Effector memory CD4-positive, alpha-beta T cell (primary cell): ENCODE data around the gene NODAL.

ENCODE experiments used
- DNase-seq, 3 donors: peaks; one replicate each; pipeline ENCODE4 v3.0.0-alpha.2; 2020
- H3K27ac ChIP-seq: 2 replicates; pipeline ENCODE4 v1.7.0; 2013; ENCODE audit warnings: mild to moderate bottlenecking, low read length, moderate library complexity; ENCODE audit not compliant: insufficient read depth, poor library complexity, severe bottlenecking
- H3K27me3 ChIP-seq: replicated peaks from 2 replicates; pipeline ENCODE4 v1.7.0; 2013; ENCODE audit warnings: mild to moderate bottlenecking, low read length; ENCODE audit not compliant: insufficient read depth, control insufficient read depth, poor library complexity, severe bottlenecking
- H3K36me3 ChIP-seq: 2 replicates; pipeline ENCODE4 v1.7.0; 2013; ENCODE audit warnings: mild to moderate bottlenecking, low read length, moderate library complexity; ENCODE audit not compliant: control insufficient read depth, insufficient read depth
- H3K4me1 ChIP-seq: 2 replicates; pipeline ENCODE4 v1.7.0; 2013; ENCODE audit warnings: low read length, mild to moderate bottlenecking; ENCODE audit not compliant: control insufficient read depth, insufficient read depth, poor library complexity, severe bottlenecking
- H3K4me3 ChIP-seq: 2 replicates; pipeline ENCODE4 v1.7.0; 2013; ENCODE audit warnings: low read length, low read depth, mild to moderate bottlenecking; ENCODE audit not compliant: insufficient read depth, poor library complexity, severe bottlenecking
- H3K9me3 ChIP-seq: 2 replicates; pipeline ENCODE4 v1.7.0; 2013; ENCODE audit warnings: mild to moderate bottlenecking, low read length, moderate library complexity; ENCODE audit not compliant: control insufficient read depth

Gene NODAL

DNA sequence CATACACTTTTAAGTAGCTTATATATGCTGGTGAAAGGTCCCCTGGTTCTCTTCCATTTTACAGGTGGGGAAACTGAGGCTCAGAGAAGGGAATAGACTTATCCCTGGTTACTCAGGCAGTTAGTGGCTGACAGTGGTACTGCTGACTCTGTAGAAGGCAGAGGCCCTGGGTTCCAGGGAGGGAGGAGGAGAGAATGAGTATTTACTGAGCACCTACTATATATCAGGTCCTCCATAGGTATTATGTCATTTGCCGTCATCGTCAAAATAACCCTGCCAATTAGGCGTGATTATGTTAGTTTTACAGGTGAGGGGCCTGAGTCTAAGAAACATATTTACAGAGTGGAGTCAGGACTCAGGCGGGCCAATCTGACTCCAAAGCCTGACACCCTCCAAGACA lies 23.8 kb upstream of the NODAL start:
- DNase-seq, result no peak
- no peaks in the 10 kb centered on the region for H3K9me3 ChIP-seq
- H3K4me3 ChIP-seq, result no peak overlapping the region
- H3K36me3 ChIP-seq, result no peaks in the 10 kb centered on the region
- no peaks in the 10 kb centered on the region for H3K4me1 ChIP-seq
- H3K27me3 ChIP-seq, result no peaks in the 10 kb centered on the region
- no peak overlapping the region for H3K27ac ChIP-seq

DNA sequence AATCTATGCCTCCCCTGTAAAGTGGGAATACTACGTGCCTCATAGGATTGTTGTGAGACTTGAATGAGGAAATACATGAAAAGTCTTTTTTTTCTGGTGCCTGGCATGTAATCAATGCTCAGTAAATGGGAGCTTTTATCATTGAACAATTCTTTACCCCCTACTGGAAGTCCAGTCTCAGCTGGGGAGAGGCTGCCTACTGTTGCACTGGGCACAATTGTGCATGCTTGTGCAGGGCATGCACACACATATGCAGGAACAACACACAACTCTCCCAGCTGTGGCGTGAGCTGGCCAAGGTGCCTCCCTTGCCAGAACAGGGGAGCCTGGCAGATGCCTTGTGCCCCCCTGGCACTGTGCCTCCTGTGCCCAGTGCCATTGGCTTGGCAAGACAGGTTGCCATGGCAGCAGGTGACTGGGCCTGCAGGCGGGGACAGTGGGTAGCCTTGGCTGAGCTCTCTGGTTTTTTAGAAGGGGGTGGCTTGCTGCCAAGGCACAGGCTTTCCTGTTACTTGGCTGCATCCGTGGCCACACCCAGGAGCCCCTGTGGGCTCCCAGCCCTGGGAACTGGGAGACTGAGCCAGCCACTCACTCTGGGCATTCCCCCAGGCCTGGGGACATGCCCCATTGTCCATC lies 21.0 kb upstream of the NODAL start:
- no peaks in the 10 kb centered on the region for H3K9me3 ChIP-seq
- peaks cover 4% of the 10 kb centered on the region for H3K4me1 ChIP-seq
- DNase-seq, result no peak
- no peak overlapping the region for H3K27ac ChIP-seq
- H3K4me3 ChIP-seq, result no peak overlapping the region
- H3K36me3 ChIP-seq, result no peaks in the 10 kb centered on the region
- peaks cover 19% of the 10 kb centered on the region for H3K27me3 ChIP-seq

- H3K9me3 ChIP-seq, result no peaks in the 10 kb centered on the region
- no peaks in the 10 kb centered on the region for H3K36me3 ChIP-seq
- peaks cover 4% of the 10 kb centered on the region for H3K4me1 ChIP-seq
- H3K27me3 ChIP-seq, result peaks cover 22% of the 10 kb centered on the region
- no peak overlapping the region for H3K4me3 ChIP-seq
- H3K27ac ChIP-seq, result no peak overlapping the region
- DNase-seq, result no peak
Measured at GRCh38 chr10:70461397-70462348, 20.2 kb upstream of the NODAL start.

DNA sequence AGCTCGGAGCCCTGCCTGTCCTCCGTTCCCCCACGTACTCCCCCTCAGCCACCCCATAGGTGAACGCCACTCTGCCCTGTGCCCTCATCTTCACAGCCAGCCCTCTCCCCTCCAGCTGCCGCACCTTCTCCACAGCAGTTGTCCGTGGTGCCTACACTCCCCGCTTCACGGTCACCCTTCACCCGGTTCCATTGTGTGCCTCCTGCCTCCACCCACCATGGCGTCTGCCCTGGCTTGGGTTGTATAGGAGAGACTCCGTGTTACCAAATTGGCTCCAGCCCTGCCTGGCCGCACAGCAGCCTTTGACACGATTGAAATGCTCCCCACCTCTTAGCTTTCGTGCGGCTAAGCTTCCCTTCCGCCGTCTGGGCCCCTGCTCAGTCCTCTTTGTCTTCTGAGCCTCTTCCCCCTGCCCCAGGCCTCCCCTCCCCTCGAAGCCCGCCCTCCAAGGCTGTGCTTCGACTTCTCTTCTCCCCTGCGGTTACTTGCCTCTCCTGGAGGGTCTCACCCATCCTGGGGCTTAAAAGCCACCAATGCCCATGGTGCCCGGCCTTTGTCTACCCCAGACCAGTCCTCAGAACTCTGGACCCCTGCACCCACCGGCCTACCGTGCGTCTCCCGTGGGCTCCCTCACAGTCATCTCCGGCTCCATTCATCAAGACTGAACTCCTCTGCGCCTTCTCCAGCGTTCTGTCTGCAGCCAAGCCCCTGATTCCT lies 18.5 kb upstream of the NODAL start:
- no peak for DNase-seq
- Histone ChIP-seq H3K4me3 (no peak overlapping the region), H3K36me3 (no peaks in the 10 kb centered on the region), H3K9me3 (no peaks in the 10 kb centered on the region), H3K27ac (no peak overlapping the region), H3K27me3 (peaks cover 22% of the 10 kb centered on the region), H3K4me1 (peaks cover 4% of the 10 kb centered on the region)

- no peak overlapping the region for H3K4me3 ChIP-seq
- no peak overlapping the region for H3K27ac ChIP-seq
- peaks cover 4% of the 10 kb centered on the region for H3K4me1 ChIP-seq
- H3K36me3 ChIP-seq, result no peaks in the 10 kb centered on the region
- H3K27me3 ChIP-seq, result peaks cover 22% of the 10 kb centered on the region
- no peak for DNase-seq
- no peaks in the 10 kb centered on the region for H3K9me3 ChIP-seq
Measured at GRCh38 chr10:70459061-70459773, 17.7 kb upstream of the NODAL start.

DNA sequence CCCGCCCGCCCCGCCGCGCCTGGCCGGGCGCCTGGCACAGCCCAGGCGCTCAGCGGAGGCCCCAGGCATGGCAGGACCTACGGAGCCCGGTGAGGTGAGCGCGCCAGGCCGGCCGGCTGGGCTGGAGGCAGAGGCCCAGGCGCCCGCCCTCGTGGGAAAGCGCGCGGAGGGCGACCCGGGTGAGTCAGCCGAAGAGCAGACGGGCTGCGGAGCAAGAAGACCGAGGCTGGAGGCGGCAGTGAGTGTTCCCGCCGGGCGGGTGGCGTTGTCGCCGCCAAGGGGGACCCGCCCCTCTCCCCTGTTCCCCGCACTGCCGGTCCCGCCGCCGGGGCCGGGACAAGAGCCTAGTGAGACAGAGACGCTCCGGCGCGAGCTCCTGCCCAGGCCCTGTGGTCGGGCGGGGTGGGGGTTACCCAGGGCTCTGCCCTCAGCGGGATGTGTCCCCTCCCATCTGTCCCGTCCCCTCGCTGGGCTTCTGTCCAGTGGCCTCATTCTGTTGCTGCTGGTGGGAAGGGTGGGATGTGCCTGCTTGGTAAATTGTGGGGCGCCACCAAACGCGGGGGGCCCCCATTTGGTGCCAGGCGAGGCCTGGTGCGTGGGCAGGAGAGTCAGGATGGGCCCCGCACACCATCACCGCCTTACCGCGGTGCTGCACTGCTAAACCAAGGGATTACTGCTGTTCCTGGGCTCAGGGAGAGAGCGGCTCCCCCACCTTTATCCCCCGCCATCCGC lies 17.0 kb upstream of the NODAL start:
- no peak overlapping the region for H3K4me3 ChIP-seq
- H3K4me1 ChIP-seq, result peaks cover 4% of the 10 kb centered on the region
- no peaks in the 10 kb centered on the region for H3K36me3 ChIP-seq
- H3K27me3 ChIP-seq, result peaks cover 22% of the 10 kb centered on the region
- no peaks in the 10 kb centered on the region for H3K9me3 ChIP-seq
- no peak for DNase-seq
- H3K27ac ChIP-seq, result no peak overlapping the region

DNA sequence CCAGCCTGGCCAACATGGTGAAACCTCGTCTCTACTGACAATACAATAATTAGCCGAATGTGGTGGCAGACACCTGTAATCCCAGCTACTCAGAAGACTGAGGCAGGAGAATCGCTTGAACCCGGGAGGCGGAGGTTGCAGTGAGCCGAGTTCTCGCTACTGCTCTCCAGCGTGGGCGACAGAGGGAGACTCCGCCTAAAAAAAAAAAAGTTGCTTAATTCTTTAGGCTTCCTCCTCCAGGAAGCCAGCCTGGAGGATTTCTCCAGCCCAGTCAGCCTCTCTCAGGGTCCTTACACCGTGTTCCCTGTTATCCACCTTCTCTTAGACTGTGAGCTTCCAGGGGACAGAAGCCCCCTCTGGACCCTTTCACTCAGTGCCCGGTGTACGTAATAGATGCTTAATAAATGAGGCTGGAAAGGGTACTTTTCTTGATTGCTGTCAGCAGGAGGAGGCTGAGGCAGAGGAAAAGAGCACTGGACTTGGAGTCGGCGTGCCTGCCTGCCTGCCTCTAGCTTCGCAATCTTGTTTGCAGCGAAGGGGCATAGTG lies 16.4 kb upstream of the NODAL start:
- Histone ChIP-seq H3K36me3 (no peaks in the 10 kb centered on the region), H3K4me1 (peaks cover 4% of the 10 kb centered on the region), H3K27me3 (peaks cover 22% of the 10 kb centered on the region), H3K4me3 (no peak overlapping the region), H3K9me3 (no peaks in the 10 kb centered on the region), H3K27ac (no peak overlapping the region)
- DNase-seq, result no peak

- peaks cover 22% of the 10 kb centered on the region for H3K27me3 ChIP-seq
- H3K36me3 ChIP-seq, result no peaks in the 10 kb centered on the region
- no peak overlapping the region for H3K4me3 ChIP-seq
- DNase-seq, result no peak
- peaks cover 4% of the 10 kb centered on the region for H3K4me1 ChIP-seq
- no peak overlapping the region for H3K27ac ChIP-seq
- H3K9me3 ChIP-seq, result no peaks in the 10 kb centered on the region
Measured at GRCh38 chr10:70456164-70456563, 14.7 kb upstream of the NODAL start.

- H3K9me3 ChIP-seq, result no peaks in the 10 kb centered on the region
- peaks cover 22% of the 10 kb centered on the region for H3K27me3 ChIP-seq
- no peak for DNase-seq
- H3K4me3 ChIP-seq, result no peak overlapping the region
- no peaks in the 10 kb centered on the region for H3K36me3 ChIP-seq
- peaks cover 4% of the 10 kb centered on the region for H3K4me1 ChIP-seq
- no peak overlapping the region for H3K27ac ChIP-seq
Measured at GRCh38 chr10:70455213-70455630, 13.7 kb upstream of the NODAL start.
